ENCODE results near the gene PTPN13.

- TF ChIP-seq EP300 (IDR thresholded peaks at IDR 0.05) = no peak
- TF ChIP-seq CTCF (IDR thresholded peaks at IDR 0.05) = no peak
- TF ChIP-seq POLR2AphosphoS5 (IDR thresholded peaks at IDR 0.05) = no peak
- TF ChIP-seq POLR2A (IDR thresholded peaks at IDR 0.05) = no peak
These were observed 136.2 kb downstream of the PTPN13 start for GRCh38 chr4:86730310-86730709.
